WTC11 (cell line): ENCODE measurements around the gene NTF3. TPM values are rescaled to one million over a fixed set of nuclear protein-coding genes. Genes with fewer than 3 reads are reported as not detected.

Experiments used
- ATAC-seq: fragments of 200-7000 bp; cut with Tn5 transposase; 2 replicates; pipeline ENCODE4 v1.10.0; 2021; ENCODE audit warnings: mild to moderate bottlenecking, moderate library complexity
- CTCF ChIA-PET: fragments of 300-600 bp; sonication (Branson Sonifier 250); formaldehyde crosslinking; loops from one replicate; lab custom pipeline; 2021; ENCODE audit warnings: antibody characterized with exemption; lab: Charles Lee
- POLR2A ChIA-PET: fragments of 350-600 bp; sonication (Branson Sonifier 250); formaldehyde crosslinking; loops from one replicate; lab custom pipeline; 2021; ENCODE audit warnings: antibody characterized with exemption; lab: Charles Lee
- DNase-seq: peaks from one replicate; pipeline ENCODE4 v3.0.0; 2021; ENCODE audit warnings: low spot score
- H3K27ac Mint-ChIP-seq: 2 replicates; pipeline ENCODE4 v1.8.0; 2021; ENCODE audit warnings: mixed read lengths
- H3K27me3 Mint-ChIP-seq: 2 replicates; pipeline ENCODE4 v1.8.0; 2021; ENCODE audit warnings: low read depth, mild to moderate bottlenecking, moderate library complexity, mixed read lengths
- H3K36me3 Mint-ChIP-seq: 2 replicates; pipeline ENCODE4 v1.8.0; 2021; ENCODE audit warnings: mixed read lengths
- H3K4me1 Mint-ChIP-seq: 2 replicates; pipeline ENCODE4 v1.8.0; 2022; ENCODE audit warnings: mixed read lengths
- H3K4me3 Mint-ChIP-seq: 2 replicates; pipeline ENCODE4 v1.8.0; 2021; ENCODE audit warnings: mild to moderate bottlenecking, moderate library complexity, mixed read lengths
- H3K9me3 Mint-ChIP-seq: 2 replicates; pipeline ENCODE4 v1.8.0; 2021; ENCODE audit warnings: mixed read lengths
- ATF3 ChIP-seq: sonication (generic); formaldehyde crosslinking; conservative IDR thresholded peaks from 2 replicates; pipeline ENCODE4 v1.8.1; 2022; ENCODE audit warnings: mild to moderate bottlenecking, missing genetic modification reagents
- CREM ChIP-seq: sonication (generic); formaldehyde crosslinking; IDR thresholded peaks from 2 replicates; pipeline ENCODE4 v1.8.1; 2022; ENCODE audit warnings: mild to moderate bottlenecking, missing genetic modification reagents, moderate library complexity
- EMX1 ChIP-seq: fragments of 250-450 bp; sonication (Bioruptor Pico); IDR thresholded peaks from 2 replicates; pipeline ENCODE4 v1.8.0; 2021; ENCODE audit warnings: mild to moderate bottlenecking
- ERG ChIP-seq: fragments of 250-450 bp; sonication (Bioruptor Pico); IDR thresholded peaks from 2 replicates; pipeline ENCODE4 v1.8.0; 2021; ENCODE audit warnings: mild to moderate bottlenecking
- ESRRA ChIP-seq: sonication (generic); formaldehyde crosslinking; IDR thresholded peaks from 2 replicates; pipeline ENCODE4 v1.8.1; 2022; ENCODE audit warnings: mild to moderate bottlenecking, missing genetic modification reagents, borderline replicate concordance
- FOXJ3 ChIP-seq: sonication (generic); formaldehyde crosslinking; IDR thresholded peaks from 2 replicates; pipeline ENCODE4 v1.9.0; 2021; ENCODE audit warnings: missing genetic modification reagents, mild to moderate bottlenecking, borderline replicate concordance
- FOXP1 ChIP-seq: sonication (generic); formaldehyde crosslinking; IDR thresholded peaks from 2 replicates; pipeline ENCODE4 v1.8.0; 2022; ENCODE audit warnings: missing genetic modification reagents, mild to moderate bottlenecking, moderate library complexity, borderline replicate concordance
- GRHL2 ChIP-seq: fragments of 250-450 bp; sonication (Bioruptor Pico); IDR thresholded peaks from 2 replicates; pipeline ENCODE4 v1.8.0; 2022; ENCODE audit warnings: mild to moderate bottlenecking, moderate library complexity; ENCODE audit not compliant: insufficient replicate concordance, severe bottlenecking
- IRF2 ChIP-seq: sonication (generic); formaldehyde crosslinking; IDR thresholded peaks from 2 replicates; pipeline ENCODE4 v1.8.0; 2022; ENCODE audit warnings: low read depth, missing genetic modification reagents, borderline replicate concordance
- JUN ChIP-seq: sonication (generic); formaldehyde crosslinking; IDR thresholded peaks from 2 replicates; pipeline ENCODE4 v1.8.0; 2023; ENCODE audit warnings: mild to moderate bottlenecking, missing genetic modification reagents
- NFE2L1 ChIP-seq: sonication (generic); formaldehyde crosslinking; IDR thresholded peaks from 2 replicates; pipeline ENCODE4 v1.8.1; 2023; ENCODE audit warnings: missing genetic modification reagents
- NR3C1 ChIP-seq: sonication (generic); formaldehyde crosslinking; conservative IDR thresholded peaks from 2 replicates; pipeline ENCODE4 v1.8.1; 2023; ENCODE audit warnings: low read depth, mild to moderate bottlenecking, missing genetic modification reagents
- OVOL2 ChIP-seq: fragments of 250-450 bp; sonication (Bioruptor Pico); IDR thresholded peaks from 2 replicates; pipeline ENCODE4 v1.9.0; 2021; ENCODE audit warnings: mild to moderate bottlenecking, borderline replicate concordance
- RORB ChIP-seq: fragments of 250-450 bp; sonication (Bioruptor Pico); IDR thresholded peaks from 2 replicates; pipeline ENCODE4 v1.9.0; 2021; ENCODE audit warnings: mild to moderate bottlenecking
- ZNF219 ChIP-seq: sonication (generic); formaldehyde crosslinking; IDR thresholded peaks from 2 replicates; pipeline ENCODE4 v1.8.0; 2023; ENCODE audit warnings: missing genetic modification reagents, mild to moderate bottlenecking, borderline replicate concordance
- ZNF232 ChIP-seq: sonication (generic); formaldehyde crosslinking; IDR thresholded peaks from 2 replicates; pipeline ENCODE4 v1.8.0; 2022; ENCODE audit warnings: mild to moderate bottlenecking, missing genetic modification reagents
- total RNA-seq: library from RNA; stranded (reverse); gene quantifications from 3 replicates; pipeline ENCODE4 v1.2.3, GENCODE V29; 2021
- TF ChIP-seq, protein P1 (sequence below): sonication (generic); formaldehyde crosslinking; IDR thresholded peaks from 2 replicates; pipeline ENCODE4 v1.8.0; 2023; ENCODE audit warnings: missing genetic modification reagents
- TF ChIP-seq, protein P2 (sequence below): fragments of 200-600 bp; IDR thresholded peaks from 2 replicates; pipeline ENCODE4 v1.8.0; 2022; ENCODE audit warnings: antibody characterized with exemption
- TF ChIP-seq, protein P3 (sequence below): fragments of 250-450 bp; sonication (Bioruptor Pico); IDR thresholded peaks from 2 replicates; pipeline ENCODE4 v1.9.0; 2021; ENCODE audit warnings: mild to moderate bottlenecking
- TF ChIP-seq, protein P4 (sequence below): sonication (generic); formaldehyde crosslinking; IDR thresholded peaks from 2 replicates; pipeline ENCODE4 v1.8.0; 2022; ENCODE audit warnings: mild to moderate bottlenecking, missing genetic modification reagents
- TF ChIP-seq, protein P5 (sequence below): sonication (generic); formaldehyde crosslinking; IDR thresholded peaks from 2 replicates; pipeline ENCODE4 v1.8.0; 2023; ENCODE audit warnings: mild to moderate bottlenecking, missing genetic modification reagents
- TF ChIP-seq, protein P6 (sequence below): sonication (generic); formaldehyde crosslinking; IDR thresholded peaks from 2 replicates; pipeline ENCODE4 v1.8.0; 2022; ENCODE audit warnings: mild to moderate bottlenecking, missing genetic modification reagents

The NTF3 gene
- total RNA-seq, 1 experiment from 2014 or later, result 1.3 TPM

DNA sequence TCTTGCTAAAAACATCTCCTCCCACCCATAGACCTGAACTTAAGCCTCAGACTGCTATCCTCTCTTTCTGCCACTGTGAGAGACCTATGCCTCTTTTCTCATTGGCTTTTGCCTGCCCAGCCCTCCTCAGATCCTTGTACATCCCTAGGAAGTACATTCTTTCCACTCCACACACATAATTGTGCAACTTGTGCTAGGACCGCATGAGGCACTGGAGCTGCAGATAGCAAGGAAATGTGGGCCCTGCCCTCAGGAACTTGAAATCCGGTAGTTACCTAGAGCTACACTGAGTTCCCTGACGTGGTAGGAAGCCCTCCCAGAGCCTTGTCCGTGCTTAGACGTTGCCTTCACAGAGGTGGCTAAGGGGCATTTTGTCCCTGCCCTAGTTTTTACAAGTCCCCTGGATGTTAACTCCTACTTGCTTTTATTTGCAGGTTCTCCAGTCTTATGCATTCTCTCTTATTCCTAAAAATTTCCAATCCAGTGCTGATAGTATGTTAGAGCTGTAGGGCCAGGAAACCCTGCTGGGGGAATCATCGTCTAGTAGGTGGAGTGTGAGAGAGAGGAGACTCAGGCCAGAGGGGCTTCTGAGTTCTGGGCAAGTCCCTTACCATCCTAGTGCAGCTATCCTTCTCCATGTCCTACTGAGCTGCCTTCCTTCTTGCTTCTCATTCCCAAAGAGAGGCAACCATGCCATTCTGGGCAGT, 41.3 kb downstream of the NTF3 start:
- ChIA-PET POLR2A (no interaction called here), CTCF (interaction anchor here (0.8 to 1.4 kb wide), 8 partner anchors 20 to 515 kb away, joined by 3 to 5 read pairs (median 4); no protein-coding TSS in a partner anchor)
- TF ChIP-seq OVOL2 (CRISPR knock-in tag), result no peak
- TF ChIP-seq, protein P1, sequence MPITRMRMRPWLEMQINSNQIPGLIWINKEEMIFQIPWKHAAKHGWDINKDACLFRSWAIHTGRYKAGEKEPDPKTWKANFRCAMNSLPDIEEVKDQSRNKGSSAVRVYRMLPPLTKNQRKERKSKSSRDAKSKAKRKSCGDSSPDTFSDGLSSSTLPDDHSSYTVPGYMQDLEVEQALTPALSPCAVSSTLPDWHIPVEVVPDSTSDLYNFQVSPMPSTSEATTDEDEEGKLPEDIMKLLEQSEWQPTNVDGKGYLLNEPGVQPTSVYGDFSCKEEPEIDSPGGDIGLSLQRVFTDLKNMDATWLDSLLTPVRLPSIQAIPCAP (CRISPR knock-in tag), result no peak
- no peak for TF ChIP-seq ZNF232 (CRISPR knock-in tag)
- TF ChIP-seq, protein P2, sequence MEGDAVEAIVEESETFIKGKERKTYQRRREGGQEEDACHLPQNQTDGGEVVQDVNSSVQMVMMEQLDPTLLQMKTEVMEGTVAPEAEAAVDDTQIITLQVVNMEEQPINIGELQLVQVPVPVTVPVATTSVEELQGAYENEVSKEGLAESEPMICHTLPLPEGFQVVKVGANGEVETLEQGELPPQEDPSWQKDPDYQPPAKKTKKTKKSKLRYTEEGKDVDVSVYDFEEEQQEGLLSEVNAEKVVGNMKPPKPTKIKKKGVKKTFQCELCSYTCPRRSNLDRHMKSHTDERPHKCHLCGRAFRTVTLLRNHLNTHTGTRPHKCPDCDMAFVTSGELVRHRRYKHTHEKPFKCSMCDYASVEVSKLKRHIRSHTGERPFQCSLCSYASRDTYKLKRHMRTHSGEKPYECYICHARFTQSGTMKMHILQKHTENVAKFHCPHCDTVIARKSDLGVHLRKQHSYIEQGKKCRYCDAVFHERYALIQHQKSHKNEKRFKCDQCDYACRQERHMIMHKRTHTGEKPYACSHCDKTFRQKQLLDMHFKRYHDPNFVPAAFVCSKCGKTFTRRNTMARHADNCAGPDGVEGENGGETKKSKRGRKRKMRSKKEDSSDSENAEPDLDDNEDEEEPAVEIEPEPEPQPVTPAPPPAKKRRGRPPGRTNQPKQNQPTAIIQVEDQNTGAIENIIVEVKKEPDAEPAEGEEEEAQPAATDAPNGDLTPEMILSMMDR, result no peak
- TF ChIP-seq, protein P3, sequence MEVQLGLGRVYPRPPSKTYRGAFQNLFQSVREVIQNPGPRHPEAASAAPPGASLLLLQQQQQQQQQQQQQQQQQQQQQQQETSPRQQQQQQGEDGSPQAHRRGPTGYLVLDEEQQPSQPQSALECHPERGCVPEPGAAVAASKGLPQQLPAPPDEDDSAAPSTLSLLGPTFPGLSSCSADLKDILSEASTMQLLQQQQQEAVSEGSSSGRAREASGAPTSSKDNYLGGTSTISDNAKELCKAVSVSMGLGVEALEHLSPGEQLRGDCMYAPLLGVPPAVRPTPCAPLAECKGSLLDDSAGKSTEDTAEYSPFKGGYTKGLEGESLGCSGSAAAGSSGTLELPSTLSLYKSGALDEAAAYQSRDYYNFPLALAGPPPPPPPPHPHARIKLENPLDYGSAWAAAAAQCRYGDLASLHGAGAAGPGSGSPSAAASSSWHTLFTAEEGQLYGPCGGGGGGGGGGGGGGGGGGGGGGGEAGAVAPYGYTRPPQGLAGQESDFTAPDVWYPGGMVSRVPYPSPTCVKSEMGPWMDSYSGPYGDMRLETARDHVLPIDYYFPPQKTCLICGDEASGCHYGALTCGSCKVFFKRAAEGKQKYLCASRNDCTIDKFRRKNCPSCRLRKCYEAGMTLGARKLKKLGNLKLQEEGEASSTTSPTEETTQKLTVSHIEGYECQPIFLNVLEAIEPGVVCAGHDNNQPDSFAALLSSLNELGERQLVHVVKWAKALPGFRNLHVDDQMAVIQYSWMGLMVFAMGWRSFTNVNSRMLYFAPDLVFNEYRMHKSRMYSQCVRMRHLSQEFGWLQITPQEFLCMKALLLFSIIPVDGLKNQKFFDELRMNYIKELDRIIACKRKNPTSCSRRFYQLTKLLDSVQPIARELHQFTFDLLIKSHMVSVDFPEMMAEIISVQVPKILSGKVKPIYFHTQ (CRISPR knock-in tag), result no peak
- no peak for TF ChIP-seq NFE2L1 (CRISPR knock-in tag)
- TF ChIP-seq ZNF219 (CRISPR knock-in tag), result no peak
- no peak for TF ChIP-seq CREM (CRISPR knock-in tag)
- TF ChIP-seq RORB (CRISPR knock-in tag), result no peak
- TF ChIP-seq IRF2, result no peak
- no peak for TF ChIP-seq ERG (CRISPR knock-in tag)
- TF ChIP-seq FOXP1 (CRISPR knock-in tag), result no peak
- no peak for TF ChIP-seq ATF3 (CRISPR knock-in tag)
- TF ChIP-seq GRHL2 (CRISPR knock-in tag), result no peak
- Mint-ChIP-seq H3K36me3 (no peaks in the 10 kb centered on the region), H3K4me3 (no peak overlapping the region), H3K27ac (no peak overlapping the region), H3K27me3 (no peaks in the 10 kb centered on the region), H3K4me1 (peaks cover 16% of the 10 kb centered on the region), H3K9me3 (no peaks in the 10 kb centered on the region)
- no peak for DNase-seq
- ATAC-seq, result no peak

DNA sequence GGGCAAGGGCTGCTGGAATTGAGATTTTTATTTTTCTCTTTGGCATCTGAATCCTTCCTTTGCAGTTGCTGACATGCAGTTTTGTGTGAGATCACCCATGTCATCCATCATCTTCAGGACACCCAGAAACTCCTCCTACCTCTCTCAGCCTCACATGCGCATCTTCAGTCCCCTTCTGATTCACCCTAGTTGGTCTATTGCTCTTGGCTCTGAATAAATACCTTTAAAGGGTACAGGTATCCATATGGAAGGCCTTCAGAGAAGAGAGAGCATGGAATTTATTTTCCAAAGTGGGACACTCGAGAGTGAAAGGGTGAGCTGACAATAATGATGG, 41.8 kb downstream of the NTF3 start:
- Mint-ChIP-seq H3K9me3 (no peaks in the 10 kb centered on the region), H3K27ac (no peak overlapping the region), H3K4me3 (no peak overlapping the region), H3K27me3 (0 out of 2 replicates have a peak, but pooled peaks cover 1% of the 10 kb centered on the region), H3K4me1 (peaks cover 17% of the 10 kb centered on the region), H3K36me3 (no peaks in the 10 kb centered on the region)
- no peak for ATAC-seq
- DNase-seq, result no peak
- ChIA-PET POLR2A (no interaction called here), CTCF (interaction anchor here (0.9 to 1.4 kb wide), 4 partner anchors 46 to 514 kb away, joined by 3 to 4 read pairs (median 4); no protein-coding TSS in a partner anchor)
- TF ChIP-seq, protein P4, sequence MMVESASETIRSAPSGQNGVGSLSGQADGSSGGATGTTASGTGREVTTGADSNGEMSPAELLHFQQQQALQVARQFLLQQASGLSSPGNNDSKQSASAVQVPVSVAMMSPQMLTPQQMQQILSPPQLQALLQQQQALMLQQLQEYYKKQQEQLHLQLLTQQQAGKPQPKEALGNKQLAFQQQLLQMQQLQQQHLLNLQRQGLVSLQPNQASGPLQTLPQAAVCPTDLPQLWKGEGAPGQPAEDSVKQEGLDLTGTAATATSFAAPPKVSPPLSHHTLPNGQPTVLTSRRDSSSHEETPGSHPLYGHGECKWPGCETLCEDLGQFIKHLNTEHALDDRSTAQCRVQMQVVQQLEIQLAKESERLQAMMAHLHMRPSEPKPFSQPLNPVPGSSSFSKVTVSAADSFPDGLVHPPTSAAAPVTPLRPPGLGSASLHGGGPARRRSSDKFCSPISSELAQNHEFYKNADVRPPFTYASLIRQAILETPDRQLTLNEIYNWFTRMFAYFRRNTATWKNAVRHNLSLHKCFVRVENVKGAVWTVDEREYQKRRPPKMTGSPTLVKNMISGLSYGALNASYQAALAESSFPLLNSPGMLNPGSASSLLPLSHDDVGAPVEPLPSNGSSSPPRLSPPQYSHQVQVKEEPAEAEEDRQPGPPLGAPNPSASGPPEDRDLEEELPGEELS, result no peak
- TF ChIP-seq NR3C1 (CRISPR knock-in tag) (no peak), EMX1 (no peak), JUN (no peak), FOXJ3 (CRISPR knock-in tag) (no peak), FOXP1 (CRISPR knock-in tag) (no peak), ESRRA (CRISPR knock-in tag) (no peak)
- TF ChIP-seq, protein P5, sequence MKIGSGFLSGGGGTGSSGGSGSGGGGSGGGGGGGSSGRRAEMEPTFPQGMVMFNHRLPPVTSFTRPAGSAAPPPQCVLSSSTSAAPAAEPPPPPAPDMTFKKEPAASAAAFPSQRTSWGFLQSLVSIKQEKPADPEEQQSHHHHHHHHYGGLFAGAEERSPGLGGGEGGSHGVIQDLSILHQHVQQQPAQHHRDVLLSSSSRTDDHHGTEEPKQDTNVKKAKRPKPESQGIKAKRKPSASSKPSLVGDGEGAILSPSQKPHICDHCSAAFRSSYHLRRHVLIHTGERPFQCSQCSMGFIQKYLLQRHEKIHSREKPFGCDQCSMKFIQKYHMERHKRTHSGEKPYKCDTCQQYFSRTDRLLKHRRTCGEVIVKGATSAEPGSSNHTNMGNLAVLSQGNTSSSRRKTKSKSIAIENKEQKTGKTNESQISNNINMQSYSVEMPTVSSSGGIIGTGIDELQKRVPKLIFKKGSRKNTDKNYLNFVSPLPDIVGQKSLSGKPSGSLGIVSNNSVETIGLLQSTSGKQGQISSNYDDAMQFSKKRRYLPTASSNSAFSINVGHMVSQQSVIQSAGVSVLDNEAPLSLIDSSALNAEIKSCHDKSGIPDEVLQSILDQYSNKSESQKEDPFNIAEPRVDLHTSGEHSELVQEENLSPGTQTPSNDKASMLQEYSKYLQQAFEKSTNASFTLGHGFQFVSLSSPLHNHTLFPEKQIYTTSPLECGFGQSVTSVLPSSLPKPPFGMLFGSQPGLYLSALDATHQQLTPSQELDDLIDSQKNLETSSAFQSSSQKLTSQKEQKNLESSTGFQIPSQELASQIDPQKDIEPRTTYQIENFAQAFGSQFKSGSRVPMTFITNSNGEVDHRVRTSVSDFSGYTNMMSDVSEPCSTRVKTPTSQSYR (CRISPR knock-in tag), result no peak
- TF ChIP-seq, protein P6, sequence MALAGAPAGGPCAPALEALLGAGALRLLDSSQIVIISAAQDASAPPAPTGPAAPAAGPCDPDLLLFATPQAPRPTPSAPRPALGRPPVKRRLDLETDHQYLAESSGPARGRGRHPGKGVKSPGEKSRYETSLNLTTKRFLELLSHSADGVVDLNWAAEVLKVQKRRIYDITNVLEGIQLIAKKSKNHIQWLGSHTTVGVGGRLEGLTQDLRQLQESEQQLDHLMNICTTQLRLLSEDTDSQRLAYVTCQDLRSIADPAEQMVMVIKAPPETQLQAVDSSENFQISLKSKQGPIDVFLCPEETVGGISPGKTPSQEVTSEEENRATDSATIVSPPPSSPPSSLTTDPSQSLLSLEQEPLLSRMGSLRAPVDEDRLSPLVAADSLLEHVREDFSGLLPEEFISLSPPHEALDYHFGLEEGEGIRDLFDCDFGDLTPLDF (CRISPR knock-in tag), result no peak
